ENCODE measurements around the gene GLT1D1.

GLT1D1 gene

GRCh38 chr12:128853600-128854197 lies 421 bp downstream of the GLT1D1 start:
- DNase-seq: peak in 3 of 51 donors; percentile 29 to 46 (median 42)

- DNase-seq: no peak
These were observed 2.9 kb downstream of the GLT1D1 start for GRCh38 chr12:128856035-128856790.

- DNase-seq: no peak
These were observed 3.5 kb downstream of the GLT1D1 start for GRCh38 chr12:128856791-128857078.

- DNase-seq: no peak
These were observed 4.0 kb downstream of the GLT1D1 start for GRCh38 chr12:128857133-128857763.

- DNase-seq: no peak
These were observed 6.0 kb downstream of the GLT1D1 start for GRCh38 chr12:128859311-128859710.

GRCh38 chr12:128861226-128862016 lies 8.1 kb downstream of the GLT1D1 start:
- DNase-seq: no peak

GRCh38 chr12:128863957-128864356 lies 10.7 kb downstream of the GLT1D1 start:
- no peak for DNase-seq

GRCh38 chr12:128864516-128865186 lies 11.4 kb downstream of the GLT1D1 start:
- peak in 3 of 51 donors; percentile 61 to 80 (median 68) for DNase-seq

- no peak for DNase-seq
These were observed 14.2 kb downstream of the GLT1D1 start for GRCh38 chr12:128867466-128867865.

- no peak for DNase-seq
These were observed 18.2 kb downstream of the GLT1D1 start for GRCh38 chr12:128871516-128871892.

- peak in 6 of 51 donors; percentile 5 to 17 (median 14) for DNase-seq
These were observed 19.0 kb downstream of the GLT1D1 start for GRCh38 chr12:128872303-128872702.

GRCh38 chr12:128876559-128876958 lies 23.3 kb downstream of the GLT1D1 start:
- DNase-seq: no peak

GRCh38 chr12:128879898-128880764 lies 26.9 kb downstream of the GLT1D1 start:
- no peak for DNase-seq

GRCh38 chr12:128891856-128892255 lies 38.6 kb downstream of the GLT1D1 start:
- no peak for DNase-seq

GRCh38 chr12:128903236-128903635 lies 50.0 kb downstream of the GLT1D1 start:
- DNase-seq: no peak

- DNase-seq: no peak
These were observed 51.8 kb downstream of the GLT1D1 start for GRCh38 chr12:128905003-128905544.

- DNase-seq: no peak
These were observed 53.3 kb downstream of the GLT1D1 start for GRCh38 chr12:128906485-128907137.

- DNase-seq: no peak
These were observed 55.0 kb downstream of the GLT1D1 start for GRCh38 chr12:128908254-128908653.

- DNase-seq: no peak
These were observed 56.4 kb downstream of the GLT1D1 start for GRCh38 chr12:128909653-128910052.

GRCh38 chr12:128910629-128911028 lies 57.4 kb downstream of the GLT1D1 start:
- DNase-seq: no peak

Measured in hypothalamus (tissue), 51 donors.